Keratinocyte (primary cell): ENCODE data around the gene LRRC73.

Experiments used
- CTCF ChIP-seq, 3 experiments: IDR thresholded peaks in 1 of 3; conservative IDR thresholded peaks in 1 of 3; optimal IDR thresholded peaks in 1 of 3; 2 replicates in 2 of 3; 3 replicates in 1 of 3; pipeline versions ENCODE3 to v1.5.1; 2011; ENCODE audit warnings: low read length in 3 of 3, mild to moderate bottlenecking in 3 of 3, moderate library complexity in 2 of 3, control low read depth in 1 of 3, inconsistent platforms in 1 of 3; ENCODE audit not compliant: insufficient read depth in 2 of 3; ENCODE audit errors: extremely low read depth in 1 of 3
- EZH2 ChIP-seq: IDR thresholded peaks from one replicate; pipeline ENCODE4 v1.6.1; 2012; ENCODE audit warnings: inconsistent platforms, mild to moderate bottlenecking, low read length, moderate library complexity

- TF ChIP-seq CTCF (optimal IDR thresholded peaks at IDR 0.05 in 1 of 3, IDR thresholded peaks at IDR 0.05 in 1 of 3, conservative IDR thresholded peaks at IDR 0.05 in 1 of 3; ENCODE audit: extremely low read depth in 1 of 3, insufficient read depth in 2 of 3, low read length in 3 of 3) (no peak), EZH2 (no peak)
Observed at GRCh38 chr6:43471399-43471798, 38.7 kb downstream of the LRRC73 start.
